ENCODE data around the gene WWOX. TPM values are rescaled to one million over a fixed set of nuclear protein-coding genes. Genes with fewer than 3 reads are reported as not detected.

WWOX gene
- polyA plus RNA-seq, 2 of the 4 experiments (the other 2 are of a cell fraction): 16.0 to 17.2 TPM

GRCh38 chr16:78237841-78238240, 138.4 kb downstream of the WWOX start:
- no peak overlapping the region for H3K4me3 ChIP-seq
- ChIA-PET POLR2A (interaction anchor here (0.6 kb wide), 1 partner anchor 263 kb away, joined by 5 read pairs; no protein-coding TSS in a partner anchor), CTCF (no interaction called here)
- DNase-seq (ENCODE audit: low read depth in 1 of 2, low spot score in 1 of 2) (no peak), FAIRE-seq (no peak), ATAC-seq (no peak)
- TF ChIP-seq FOSL2 (IDR thresholded peaks at IDR 0.05): no peak
- TF ChIP-seq FOSL2 (CRISPR knock-in tag; IDR thresholded peaks at IDR 0.05): no peak
- TF ChIP-seq KDM5A (IDR thresholded peaks at IDR 0.05): no peak
- no peak for TF ChIP-seq HOXB5 (CRISPR knock-in tag; IDR thresholded peaks at IDR 0.05)
- TF ChIP-seq MAZ (IDR thresholded peaks at IDR 0.05; ENCODE audit: borderline replicate concordance, low read depth, low read length): no peak
- TF ChIP-seq HDAC2 (IDR thresholded peaks at IDR 0.05): no peak
- TF ChIP-seq, protein P1, sequence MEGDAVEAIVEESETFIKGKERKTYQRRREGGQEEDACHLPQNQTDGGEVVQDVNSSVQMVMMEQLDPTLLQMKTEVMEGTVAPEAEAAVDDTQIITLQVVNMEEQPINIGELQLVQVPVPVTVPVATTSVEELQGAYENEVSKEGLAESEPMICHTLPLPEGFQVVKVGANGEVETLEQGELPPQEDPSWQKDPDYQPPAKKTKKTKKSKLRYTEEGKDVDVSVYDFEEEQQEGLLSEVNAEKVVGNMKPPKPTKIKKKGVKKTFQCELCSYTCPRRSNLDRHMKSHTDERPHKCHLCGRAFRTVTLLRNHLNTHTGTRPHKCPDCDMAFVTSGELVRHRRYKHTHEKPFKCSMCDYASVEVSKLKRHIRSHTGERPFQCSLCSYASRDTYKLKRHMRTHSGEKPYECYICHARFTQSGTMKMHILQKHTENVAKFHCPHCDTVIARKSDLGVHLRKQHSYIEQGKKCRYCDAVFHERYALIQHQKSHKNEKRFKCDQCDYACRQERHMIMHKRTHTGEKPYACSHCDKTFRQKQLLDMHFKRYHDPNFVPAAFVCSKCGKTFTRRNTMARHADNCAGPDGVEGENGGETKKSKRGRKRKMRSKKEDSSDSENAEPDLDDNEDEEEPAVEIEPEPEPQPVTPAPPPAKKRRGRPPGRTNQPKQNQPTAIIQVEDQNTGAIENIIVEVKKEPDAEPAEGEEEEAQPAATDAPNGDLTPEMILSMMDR (IDR thresholded peaks at IDR 0.05): no peak
- no peak for TF ChIP-seq BHLHE40 (IDR thresholded peaks at IDR 0.05; ENCODE audit: low read depth, low read length)
- no peak for TF ChIP-seq ZNF302 (CRISPR knock-in tag; IDR thresholded peaks at IDR 0.05)
- TF ChIP-seq GATA3 (IDR thresholded peaks at IDR 0.05; ENCODE audit: borderline replicate concordance): no peak
- no peak for TF ChIP-seq NR3C1 (IDR thresholded peaks at IDR 0.05)
- TF ChIP-seq RCOR1 (IDR thresholded peaks at IDR 0.05; ENCODE audit: low read depth, low read length): no peak
- TF ChIP-seq HES2 (IDR thresholded peaks at IDR 0.05): no peak
- H3K9me3 ChIP-seq: no peaks in the 10 kb centered on the region
- WGBS (ENCODE audit: missing lambda C conversion rate): 56% methylated on average over 2 of the region's 2 CpGs
- no peak overlapping the region for H3K27ac ChIP-seq
- peaks cover 16% of the 10 kb centered on the region for H3K4me1 ChIP-seq
- H3K4me2 ChIP-seq: no peak overlapping the region

DNA sequence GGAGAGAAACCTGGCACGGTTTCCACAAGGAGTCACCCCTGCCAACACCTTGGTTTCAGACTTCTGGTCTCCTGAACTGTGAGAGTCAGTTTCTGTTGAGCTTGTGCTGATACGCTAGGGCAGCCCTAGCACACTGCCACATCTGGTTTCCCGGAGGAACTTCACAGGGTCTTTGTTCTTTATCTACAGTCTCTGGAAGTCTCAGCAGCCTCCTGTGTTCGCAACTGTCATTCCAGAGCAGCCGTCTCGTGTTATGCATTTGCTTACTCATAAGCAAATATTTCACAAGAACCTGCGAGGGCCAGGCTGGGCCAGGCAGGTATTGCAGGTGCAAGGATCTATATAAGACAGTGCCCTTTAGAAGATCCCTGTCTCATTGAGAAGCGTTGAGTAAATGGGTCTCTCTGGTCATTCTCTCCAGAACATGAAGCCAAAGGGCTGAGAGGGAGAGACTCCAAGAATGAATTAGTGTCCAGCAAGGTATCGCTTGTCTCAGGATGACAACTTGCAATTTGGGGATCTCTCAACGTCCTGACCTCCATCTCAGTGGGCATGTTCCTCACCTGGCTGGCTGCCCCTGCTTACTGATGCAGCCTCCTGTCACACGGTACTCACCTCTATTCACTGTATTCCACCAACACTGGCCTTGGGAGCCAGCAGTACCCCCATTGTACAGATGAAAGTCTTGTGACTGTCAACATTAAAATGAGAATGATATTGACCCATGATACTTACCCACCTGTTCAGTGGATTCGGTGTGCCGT, 141.2 kb downstream of the WWOX start:
- Histone ChIP-seq H3K4me2 (no peak overlapping the region), H3K4me1 (peaks cover 16% of the 10 kb centered on the region), H3K9me3 (no peaks in the 10 kb centered on the region), H3K4me3 (no peak overlapping the region), H3K27ac (no peak overlapping the region)
- FAIRE-seq (no peak), ATAC-seq (peak; percentile 64 to 81; a peak in 5 of 6 replicates), DNase-seq (ENCODE audit: low read depth in 1 of 2, low spot score in 1 of 2) (peak; percentile 6 to 41)
- ChIA-PET POLR2A (no interaction called here), CTCF (interaction anchor here (1.0 to 1.1 kb wide), 3 partner anchors 113 to 121 kb away, joined by 4 read pairs; no protein-coding TSS in a partner anchor)
- WGBS (ENCODE audit: missing lambda C conversion rate): 69% methylated on average over 11 of the region's 13 CpGs
- TF ChIP-seq USF2 (IDR thresholded peaks at IDR 0.05) (no peak), HDAC2 (IDR thresholded peaks at IDR 0.05) (no peak), MAFK (IDR thresholded peaks at IDR 0.05; ENCODE audit: partially characterized antibody) (no peak), FOSB (CRISPR knock-in tag; IDR thresholded peaks at IDR 0.05) (no peak), ATOH8 (CRISPR knock-in tag; IDR thresholded peaks at IDR 0.05; ENCODE audit: low read depth) (no peak), CHD2 (IDR thresholded peaks at IDR 0.05; ENCODE audit: low read length, partially characterized antibody) (no peak), HOXB13 (CRISPR knock-in tag; IDR thresholded peaks at IDR 0.05; ENCODE audit: low read depth) (no peak)

DNA sequence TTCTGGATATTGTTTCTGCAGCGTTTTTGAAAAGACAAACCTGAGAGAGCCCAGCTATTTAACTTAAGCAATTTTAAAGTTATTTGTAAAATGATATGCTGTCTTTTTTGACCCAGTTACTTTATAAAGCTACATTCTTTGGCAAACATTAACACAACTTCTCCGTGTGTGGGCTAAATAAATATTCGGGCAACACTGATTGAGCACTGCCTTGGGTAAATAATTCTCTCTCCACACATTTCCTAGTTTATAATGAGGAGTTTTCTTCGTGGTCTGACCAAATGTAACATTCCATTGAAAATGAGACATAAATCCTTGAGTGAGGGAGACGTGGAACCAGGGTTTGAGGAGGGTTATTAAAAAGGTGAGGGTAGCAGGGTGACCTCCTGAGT, 142.8 kb downstream of the WWOX start:
- Histone ChIP-seq H3K27ac (no peak overlapping the region), H3K4me3 (no peak overlapping the region), H3K4me1 (peaks cover 16% of the 10 kb centered on the region), H3K9me3 (no peaks in the 10 kb centered on the region), H3K4me2 (peak overlapping the region; percentile 45)
- FAIRE-seq (no peak), ATAC-seq (no peak; a peak in 1 of 6 replicates), DNase-seq (ENCODE audit: low read depth in 1 of 2, low spot score in 1 of 2) (no peak)
- ChIA-PET CTCF (no interaction called here), POLR2A (no interaction called here)
- 14% methylated on average over 5 of the region's 5 CpGs for WGBS (ENCODE audit: missing lambda C conversion rate)
- TF ChIP-seq ZSCAN20 (CRISPR knock-in tag; IDR thresholded peaks at IDR 0.05) (no peak), ZFP36 (IDR thresholded peaks at IDR 0.05; ENCODE audit: borderline replicate concordance, partially characterized antibody) (no peak), RAD21 (conservative IDR thresholded peaks at IDR 0.05 in 1 of 2, IDR thresholded peaks at IDR 0.05 in 1 of 2) (no peak), POLR2A (IDR thresholded peaks at IDR 0.05; ENCODE audit: low read length) (no peak), EHF (CRISPR knock-in tag; IDR thresholded peaks at IDR 0.05) (no peak), HOXA7 (CRISPR knock-in tag; IDR thresholded peaks at IDR 0.05) (no peak), NPAS2 (CRISPR knock-in tag; IDR thresholded peaks at IDR 0.05; ENCODE audit: borderline replicate concordance) (no peak)
- TF ChIP-seq, protein P2, sequence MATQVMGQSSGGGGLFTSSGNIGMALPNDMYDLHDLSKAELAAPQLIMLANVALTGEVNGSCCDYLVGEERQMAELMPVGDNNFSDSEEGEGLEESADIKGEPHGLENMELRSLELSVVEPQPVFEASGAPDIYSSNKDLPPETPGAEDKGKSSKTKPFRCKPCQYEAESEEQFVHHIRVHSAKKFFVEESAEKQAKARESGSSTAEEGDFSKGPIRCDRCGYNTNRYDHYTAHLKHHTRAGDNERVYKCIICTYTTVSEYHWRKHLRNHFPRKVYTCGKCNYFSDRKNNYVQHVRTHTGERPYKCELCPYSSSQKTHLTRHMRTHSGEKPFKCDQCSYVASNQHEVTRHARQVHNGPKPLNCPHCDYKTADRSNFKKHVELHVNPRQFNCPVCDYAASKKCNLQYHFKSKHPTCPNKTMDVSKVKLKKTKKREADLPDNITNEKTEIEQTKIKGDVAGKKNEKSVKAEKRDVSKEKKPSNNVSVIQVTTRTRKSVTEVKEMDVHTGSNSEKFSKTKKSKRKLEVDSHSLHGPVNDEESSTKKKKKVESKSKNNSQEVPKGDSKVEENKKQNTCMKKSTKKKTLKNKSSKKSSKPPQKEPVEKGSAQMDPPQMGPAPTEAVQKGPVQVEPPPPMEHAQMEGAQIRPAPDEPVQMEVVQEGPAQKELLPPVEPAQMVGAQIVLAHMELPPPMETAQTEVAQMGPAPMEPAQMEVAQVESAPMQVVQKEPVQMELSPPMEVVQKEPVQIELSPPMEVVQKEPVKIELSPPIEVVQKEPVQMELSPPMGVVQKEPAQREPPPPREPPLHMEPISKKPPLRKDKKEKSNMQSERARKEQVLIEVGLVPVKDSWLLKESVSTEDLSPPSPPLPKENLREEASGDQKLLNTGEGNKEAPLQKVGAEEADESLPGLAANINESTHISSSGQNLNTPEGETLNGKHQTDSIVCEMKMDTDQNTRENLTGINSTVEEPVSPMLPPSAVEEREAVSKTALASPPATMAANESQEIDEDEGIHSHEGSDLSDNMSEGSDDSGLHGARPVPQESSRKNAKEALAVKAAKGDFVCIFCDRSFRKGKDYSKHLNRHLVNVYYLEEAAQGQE (IDR thresholded peaks at IDR 0.05): no peak
- TF ChIP-seq, protein P3, sequence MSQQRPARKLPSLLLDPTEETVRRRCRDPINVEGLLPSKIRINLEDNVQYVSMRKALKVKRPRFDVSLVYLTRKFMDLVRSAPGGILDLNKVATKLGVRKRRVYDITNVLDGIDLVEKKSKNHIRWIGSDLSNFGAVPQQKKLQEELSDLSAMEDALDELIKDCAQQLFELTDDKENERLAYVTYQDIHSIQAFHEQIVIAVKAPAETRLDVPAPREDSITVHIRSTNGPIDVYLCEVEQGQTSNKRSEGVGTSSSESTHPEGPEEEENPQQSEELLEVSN (IDR thresholded peaks at IDR 0.05; ENCODE audit: borderline replicate concordance, low read depth): no peak
